EL (cell line): ENCODE measurements around the gene ANP32D.
"Not testable (repeated sequence)": the region's sequence is repeated elsewhere in the genome, so short reads cannot be mapped to it uniquely, and the experiment has no call there.

ENCODE experiments used
- DNase-seq: peaks from one replicate; pipeline ENCODE4 v3.0.0-alpha.2; 2016

Gene ANP32D

GRCh38 chr12:48472259-48472658 is at the start of gene ANP32D:
ANP32D (plus strand) TSS chr12:48472559; CDS start chr12:48472665, 106 bp downstream.
- DNase-seq = no peak

DNA sequence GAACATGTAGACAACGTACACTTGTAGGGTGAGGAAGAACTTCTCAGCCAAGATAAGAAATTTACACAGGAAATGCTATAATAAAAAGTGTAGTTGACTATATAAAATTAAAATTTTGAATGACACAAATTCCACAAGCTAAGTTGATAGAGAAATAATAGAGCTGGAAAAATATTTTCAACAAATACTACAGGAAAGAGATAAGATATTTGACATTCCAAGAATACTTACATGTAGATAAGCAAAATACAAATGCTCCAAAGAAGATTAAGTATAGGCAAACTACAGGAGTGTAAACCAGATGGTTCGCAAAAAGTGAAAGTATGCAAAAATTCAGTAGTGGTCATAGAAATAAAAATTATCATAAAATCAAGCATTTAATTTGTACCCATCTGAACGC is 49.2 kb upstream of the ANP32D start:
- no peak for DNase-seq

DNA sequence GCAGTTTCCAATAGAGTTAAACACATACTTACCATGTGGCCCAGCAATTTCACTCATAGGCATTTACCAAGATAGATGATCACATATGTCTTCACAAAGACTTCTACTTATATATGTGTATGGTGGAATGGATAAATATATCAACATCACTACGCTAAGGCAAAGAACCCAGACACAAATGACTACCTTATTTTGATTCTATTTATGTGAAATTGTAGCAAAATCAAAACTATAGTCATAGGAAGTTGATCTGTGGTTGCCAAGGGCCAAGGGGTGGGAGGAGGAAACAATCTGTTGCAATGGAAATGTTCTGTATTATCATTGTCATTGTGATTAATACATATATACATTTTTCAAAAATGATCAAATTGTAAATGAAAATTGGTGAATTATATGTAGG is 47.7 kb upstream of the ANP32D start:
- DNase-seq = no peak

GRCh38 chr12:48434016-48434415 is 38.3 kb upstream of the ANP32D start:
- DNase-seq = not testable (repeated sequence)

DNA sequence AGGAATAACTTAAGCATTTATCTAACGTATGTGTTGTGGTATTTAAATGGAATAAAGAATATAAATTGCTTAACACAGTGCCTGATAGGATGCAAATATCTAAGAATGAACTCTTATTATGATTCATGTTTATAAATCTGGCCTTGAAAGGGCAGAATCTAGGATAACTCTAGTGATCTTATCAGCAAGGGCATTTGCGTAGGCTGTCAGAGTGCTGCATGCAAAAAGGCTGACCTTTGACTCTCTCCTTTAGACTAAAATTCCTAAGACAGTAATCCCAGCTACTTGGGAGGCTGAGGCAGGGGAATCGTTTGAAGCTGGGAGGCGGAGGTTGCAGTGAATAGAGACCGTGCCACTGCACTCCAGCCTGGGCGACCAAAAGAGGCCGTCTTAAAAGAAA is 31.3 kb upstream of the ANP32D start:
- no peak for DNase-seq

- no peak for DNase-seq
Measured at GRCh38 chr12:48442179-48442847, 30.0 kb upstream of the ANP32D start.

DNA sequence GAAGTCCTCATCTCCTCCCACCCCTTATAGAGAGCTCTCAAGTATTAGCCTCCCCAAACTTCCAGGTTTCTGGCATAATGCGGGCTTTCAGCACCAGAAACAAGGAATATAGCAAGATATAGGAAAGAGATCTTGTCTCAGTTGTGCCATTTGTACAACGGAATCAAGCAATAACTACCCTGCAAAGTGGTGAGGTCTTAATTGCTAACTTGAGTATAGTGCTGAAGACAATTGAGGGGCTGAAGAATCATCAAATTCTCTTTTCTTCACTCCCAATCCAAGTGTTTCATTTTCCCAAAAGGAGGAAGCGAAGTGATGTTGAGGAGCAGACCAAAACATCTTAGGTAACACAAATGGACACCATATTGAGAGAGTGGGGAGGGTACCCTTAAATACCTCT is 26.8 kb upstream of the ANP32D start:
- DNase-seq = no peak

DNA sequence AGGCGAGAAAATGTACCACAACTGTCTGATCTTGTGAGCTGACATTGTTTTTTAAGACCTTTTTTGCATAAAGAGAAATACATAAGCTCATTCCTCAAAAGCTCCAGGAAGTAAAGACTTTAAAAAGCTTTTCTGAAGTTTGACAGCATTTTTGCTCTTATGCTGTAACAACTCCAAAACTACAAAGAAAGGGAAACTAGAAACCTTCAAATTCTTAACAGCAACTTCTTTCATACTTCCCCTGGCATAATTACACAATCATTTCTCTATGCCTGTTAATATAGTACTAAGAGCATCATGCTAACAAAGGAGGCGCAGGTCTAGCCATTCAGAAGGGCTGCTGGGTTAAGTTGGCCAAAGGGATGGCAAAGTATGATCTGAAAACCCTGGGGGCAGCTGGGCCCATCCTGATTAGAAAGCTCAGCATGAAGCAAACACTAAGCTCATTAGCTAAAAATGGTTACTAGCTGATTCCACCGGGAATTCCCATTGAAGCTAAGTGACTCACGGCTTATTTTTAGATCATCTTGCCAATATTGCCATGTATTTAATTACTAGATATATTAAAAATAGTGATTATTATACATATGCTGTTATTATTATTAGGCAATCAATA is 26.1 kb upstream of the ANP32D start:
- DNase-seq = no peak

GRCh38 chr12:48447755-48448154 is 24.6 kb upstream of the ANP32D start:
- DNase-seq = no peak

- no peak for DNase-seq
Measured at GRCh38 chr12:48451372-48451771, 21.0 kb upstream of the ANP32D start.

DNA sequence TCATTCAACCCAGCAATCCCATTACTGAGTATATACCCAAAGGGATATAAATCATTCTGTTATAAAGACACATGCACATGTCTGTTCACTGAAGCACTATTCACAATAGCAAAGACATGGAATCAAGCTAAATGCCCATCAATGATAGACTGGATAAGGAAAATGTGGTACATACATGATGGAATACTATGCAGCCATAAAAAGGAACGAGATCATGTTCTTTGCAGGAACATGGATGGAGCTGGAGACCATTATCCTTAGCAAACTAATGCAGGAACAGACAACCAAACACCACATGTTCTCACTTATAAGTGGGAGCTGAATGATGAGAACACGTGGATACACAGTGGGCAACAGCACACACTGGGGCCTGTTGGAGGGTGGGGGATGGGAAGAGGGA is 19.4 kb upstream of the ANP32D start:
- not testable (repeated sequence) for DNase-seq

- peak; percentile 6 for DNase-seq
Measured at GRCh38 chr12:48454667-48455066, 17.7 kb upstream of the ANP32D start.

- no peak for DNase-seq
Measured at GRCh38 chr12:48455116-48455515, 17.2 kb upstream of the ANP32D start.

DNA sequence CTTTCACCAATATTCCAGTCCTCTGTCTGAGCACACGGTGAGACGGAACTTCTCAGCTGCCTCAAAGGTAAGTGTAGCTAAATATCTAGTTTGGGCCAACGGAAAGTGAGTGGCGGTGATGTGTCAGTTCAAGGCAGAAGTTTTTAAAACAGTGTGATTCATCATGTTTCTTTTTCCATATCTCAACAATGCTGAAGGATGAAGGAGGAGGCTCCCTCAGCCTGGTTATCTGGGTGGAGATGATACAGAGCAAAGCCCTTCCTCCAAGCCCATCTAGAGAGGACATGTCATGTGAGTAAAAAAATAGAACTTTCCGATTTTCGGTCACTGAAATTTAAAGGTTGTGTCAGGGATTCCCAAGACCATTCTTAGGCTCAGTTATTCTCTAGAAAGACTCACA is 13.1 kb upstream of the ANP32D start:
- no peak for DNase-seq

- DNase-seq = not testable (repeated sequence)
Measured at GRCh38 chr12:48469027-48469426, 3.3 kb upstream of the ANP32D start.

GRCh38 chr12:48473061-48473460 is 702 bp downstream of the ANP32D start:
- no peak for DNase-seq

GRCh38 chr12:48474497-48474896 is 2.1 kb downstream of the ANP32D start:
- DNase-seq = not testable (repeated sequence)

DNA sequence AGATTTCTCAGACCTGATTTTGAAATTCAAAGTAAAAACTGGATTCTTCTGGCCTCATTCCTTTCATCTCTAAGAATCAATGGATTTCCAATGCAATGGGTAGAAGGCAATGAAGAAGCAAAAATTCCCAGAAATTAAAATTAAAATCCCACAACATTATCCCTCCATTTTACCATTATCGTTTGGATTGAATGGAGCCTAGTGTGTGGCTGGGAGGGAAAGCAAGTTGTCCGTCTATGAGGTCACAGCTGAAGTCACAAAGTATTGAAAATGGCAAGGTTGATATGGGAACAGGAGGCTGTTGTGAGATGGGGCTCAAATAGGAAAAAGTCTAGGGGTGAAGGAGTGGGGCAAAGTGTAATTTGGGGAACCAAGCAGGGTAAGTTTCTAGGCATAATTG is 9.8 kb downstream of the ANP32D start, which contains the start of gene C12orf54:
Gene C12orf54, plus strand, starts transcription at position 301 of the 400 bp plus-strand sequence. CDS start 799 bp downstream, outside the sequence.
- DNase-seq = no peak

DNA sequence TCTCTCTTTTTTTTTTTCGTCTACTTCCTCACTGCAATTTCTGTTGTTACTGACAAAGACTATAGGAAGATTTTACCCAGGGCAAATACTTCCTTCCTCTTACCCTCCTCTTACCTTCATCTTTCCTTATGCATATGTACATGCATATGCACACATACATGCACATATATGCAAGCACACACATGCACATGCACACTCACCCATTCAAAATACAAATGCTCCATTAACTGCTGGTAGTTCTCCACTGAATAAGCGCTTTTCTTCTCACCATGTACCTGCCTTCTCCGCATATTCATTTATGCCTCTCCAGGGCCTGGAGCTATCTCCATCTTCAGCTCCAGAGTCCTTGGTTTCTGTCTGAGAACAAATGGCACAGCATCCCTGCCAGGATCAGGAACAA is 10.6 kb downstream of the ANP32D start:
- no peak for DNase-seq

DNA sequence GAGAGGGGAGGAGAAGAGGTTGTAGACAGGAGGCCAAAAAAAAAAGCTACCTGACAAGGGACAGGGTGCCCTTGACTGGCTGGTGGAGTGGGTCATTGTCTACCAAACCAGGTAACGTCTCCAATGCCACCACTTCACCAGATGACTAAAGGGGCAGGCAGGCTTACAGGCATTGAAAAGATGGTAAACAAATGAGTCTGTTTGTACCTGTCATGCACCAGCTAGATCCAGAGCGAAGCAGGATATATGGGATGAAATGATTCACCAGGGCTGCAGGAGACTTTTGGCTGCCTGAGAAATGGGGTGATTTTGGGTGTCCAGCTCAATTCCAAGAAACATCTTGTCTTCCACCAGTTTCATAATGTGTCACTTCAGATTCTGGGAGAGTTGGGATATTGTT is 13.9 kb downstream of the ANP32D start:
- DNase-seq = no peak

- DNase-seq = no peak
Measured at GRCh38 chr12:48486679-48487078, 14.3 kb downstream of the ANP32D start.

- peak; percentile 13 for DNase-seq
Measured at GRCh38 chr12:48489012-48489411, 16.7 kb downstream of the ANP32D start.

DNA sequence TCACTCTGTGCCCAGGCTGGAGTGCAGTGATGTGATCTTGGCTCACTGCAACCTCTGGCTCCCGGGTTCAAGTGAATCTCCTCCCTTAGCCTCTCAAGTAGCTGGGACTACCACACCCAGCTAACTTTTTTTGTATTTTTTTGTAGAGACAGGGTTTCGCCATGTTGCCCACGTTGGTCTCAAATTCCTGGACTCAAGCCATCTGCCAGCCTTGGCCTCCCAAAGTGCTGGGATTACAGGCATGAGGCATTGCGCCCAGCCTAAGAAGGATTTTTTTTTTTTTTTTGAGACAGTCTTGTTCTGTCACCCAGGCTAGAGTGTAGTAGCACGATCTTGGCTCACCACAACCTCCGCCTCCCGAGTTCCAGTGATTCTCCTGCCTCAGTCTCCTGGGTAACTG is 17.1 kb downstream of the ANP32D start:
- DNase-seq = not testable (repeated sequence)

GRCh38 chr12:48500281-48500680 is 27.9 kb downstream of the ANP32D start:
- not testable (repeated sequence) for DNase-seq

- DNase-seq = not testable (repeated sequence)
Measured at GRCh38 chr12:48506836-48507235, 34.5 kb downstream of the ANP32D start.
